ENCODE results near the gene OCA2.

GRCh38 chr15:27804569-27805260 lies 294.4 kb downstream of the OCA2 start:
- TF ChIP-seq POLR2A (IDR thresholded peaks at IDR 0.05; ENCODE audit: low read depth) (no peak), CTCF (IDR thresholded peaks at IDR 0.05) (no peak)
